Epithelial cell of esophagus (primary cell): ENCODE data around the gene LRIG1.

ENCODE experiments used
- DNase-seq: peaks from one replicate; pipeline ENCODE4 v3.0.0; 2010; ENCODE audit warnings: low read depth
- H3K4me3 ChIP-seq: 2 replicates; pipeline ENCODE4 v1.5.1; 2011; ENCODE audit warnings: mild to moderate bottlenecking, low read length, control low read depth
- TF ChIP-seq, protein P1 (sequence below): IDR thresholded peaks from 2 replicates; pipeline ENCODE4 v1.5.1; 2011; ENCODE audit warnings: low read depth, mild to moderate bottlenecking, low read length, control low read depth, inconsistent platforms; ENCODE audit not compliant: insufficient read depth; ENCODE audit errors: missing control alignments

Gene LRIG1

DNA sequence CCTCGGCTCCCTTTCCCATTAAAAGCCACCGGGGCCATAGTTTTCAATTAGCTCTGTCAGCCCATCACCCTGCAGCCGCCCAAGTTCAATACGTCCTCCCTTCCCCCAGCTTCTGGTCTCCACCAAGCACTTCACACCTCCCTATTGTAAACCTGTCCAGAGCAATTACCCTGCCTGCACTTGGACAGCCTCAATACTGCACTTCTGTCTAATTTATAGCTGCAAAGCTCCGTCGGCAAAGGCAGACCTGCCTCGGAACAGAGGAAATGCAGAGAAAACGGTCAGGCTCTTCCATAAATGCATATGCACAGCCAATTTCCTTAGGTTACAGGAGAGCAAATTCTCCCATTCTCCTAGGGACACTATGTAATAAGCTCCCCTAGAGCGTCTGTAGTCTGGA lies 21.9 kb downstream of the LRIG1 start:
- H3K4me3 ChIP-seq, result no peak overlapping the region
- no peak for DNase-seq
- TF ChIP-seq, protein P1, sequence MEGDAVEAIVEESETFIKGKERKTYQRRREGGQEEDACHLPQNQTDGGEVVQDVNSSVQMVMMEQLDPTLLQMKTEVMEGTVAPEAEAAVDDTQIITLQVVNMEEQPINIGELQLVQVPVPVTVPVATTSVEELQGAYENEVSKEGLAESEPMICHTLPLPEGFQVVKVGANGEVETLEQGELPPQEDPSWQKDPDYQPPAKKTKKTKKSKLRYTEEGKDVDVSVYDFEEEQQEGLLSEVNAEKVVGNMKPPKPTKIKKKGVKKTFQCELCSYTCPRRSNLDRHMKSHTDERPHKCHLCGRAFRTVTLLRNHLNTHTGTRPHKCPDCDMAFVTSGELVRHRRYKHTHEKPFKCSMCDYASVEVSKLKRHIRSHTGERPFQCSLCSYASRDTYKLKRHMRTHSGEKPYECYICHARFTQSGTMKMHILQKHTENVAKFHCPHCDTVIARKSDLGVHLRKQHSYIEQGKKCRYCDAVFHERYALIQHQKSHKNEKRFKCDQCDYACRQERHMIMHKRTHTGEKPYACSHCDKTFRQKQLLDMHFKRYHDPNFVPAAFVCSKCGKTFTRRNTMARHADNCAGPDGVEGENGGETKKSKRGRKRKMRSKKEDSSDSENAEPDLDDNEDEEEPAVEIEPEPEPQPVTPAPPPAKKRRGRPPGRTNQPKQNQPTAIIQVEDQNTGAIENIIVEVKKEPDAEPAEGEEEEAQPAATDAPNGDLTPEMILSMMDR, result no peak

DNA sequence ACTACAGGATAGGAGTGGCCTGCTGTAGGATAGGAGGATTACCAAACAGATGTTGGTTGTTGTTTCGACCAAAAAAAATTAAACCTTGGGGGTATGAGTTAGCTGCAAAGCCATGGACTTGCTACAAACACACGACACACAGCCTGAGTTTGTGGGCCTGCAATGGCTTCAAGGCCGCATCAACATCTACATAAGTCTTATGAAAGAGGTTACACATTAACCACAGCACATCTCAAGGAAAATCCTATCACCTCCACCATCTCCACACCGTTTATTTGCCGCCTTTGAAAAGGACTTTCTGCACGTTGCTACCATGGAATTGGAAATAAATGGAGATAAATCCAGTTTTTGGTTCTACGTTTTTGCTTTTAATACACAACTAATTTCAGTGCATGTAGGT lies 23.0 kb downstream of the LRIG1 start:
- TF ChIP-seq, protein P1, result no peak
- no peak for DNase-seq
- H3K4me3 ChIP-seq, result no peak overlapping the region

DNA sequence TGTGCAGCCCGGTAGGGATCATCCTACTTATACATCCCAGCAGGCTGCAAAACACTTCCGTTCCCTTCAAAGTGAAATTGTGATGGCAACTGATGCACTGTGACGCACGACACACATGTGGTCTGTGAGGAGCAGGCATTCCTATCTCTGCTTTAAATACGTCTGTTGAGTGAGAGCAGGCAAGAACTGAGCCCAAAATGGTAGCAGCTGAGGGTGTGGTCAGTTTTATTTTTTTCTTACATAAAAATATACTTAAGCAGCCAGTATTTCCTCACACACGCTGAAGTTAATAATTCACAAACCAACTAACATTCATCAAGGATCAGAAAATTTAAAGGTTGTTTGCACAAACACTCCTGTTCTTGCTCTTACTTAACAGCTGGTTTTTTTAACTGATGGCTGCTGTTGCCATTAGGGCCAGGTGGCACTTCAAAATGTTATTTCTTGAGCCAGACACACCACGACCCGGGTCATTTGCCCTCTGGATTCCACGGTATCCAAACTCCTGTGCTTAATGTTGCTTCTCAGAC lies 23.9 kb downstream of the LRIG1 start:
- no peak overlapping the region for H3K4me3 ChIP-seq
- no peak for DNase-seq
- TF ChIP-seq, protein P1, result no peak

DNA sequence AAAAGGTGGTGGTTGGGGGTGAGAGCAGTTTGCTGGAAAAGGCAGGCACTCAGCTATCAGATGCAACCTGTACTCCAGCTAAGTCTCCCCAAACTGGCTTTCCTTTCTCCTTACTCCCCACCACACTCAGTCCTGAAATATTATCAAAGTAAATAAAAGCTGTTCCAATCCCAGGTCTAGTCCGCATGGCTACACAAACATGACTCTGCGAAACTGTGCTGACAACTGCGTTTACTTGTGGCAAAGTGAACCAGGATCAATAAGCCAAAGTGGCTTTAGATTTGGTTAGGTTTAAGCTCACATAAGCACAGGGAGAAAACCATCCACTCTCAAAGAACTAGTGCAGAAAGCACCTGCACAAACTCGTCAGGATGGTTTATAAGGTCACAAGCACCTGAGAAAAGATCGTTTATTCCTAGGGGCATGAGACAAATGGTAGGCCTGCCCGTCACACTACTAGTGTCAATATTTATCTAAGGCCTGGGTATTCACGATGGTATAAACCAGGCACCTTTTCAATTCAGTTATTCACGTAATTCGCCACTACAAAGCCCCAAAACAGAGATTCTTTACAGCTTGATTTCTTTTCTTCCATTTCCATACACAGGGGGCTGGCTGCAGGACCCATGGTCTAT lies 25.3 kb downstream of the LRIG1 start:
- no peak for DNase-seq
- H3K4me3 ChIP-seq, result no peak overlapping the region
- TF ChIP-seq, protein P1, result no peak

DNA sequence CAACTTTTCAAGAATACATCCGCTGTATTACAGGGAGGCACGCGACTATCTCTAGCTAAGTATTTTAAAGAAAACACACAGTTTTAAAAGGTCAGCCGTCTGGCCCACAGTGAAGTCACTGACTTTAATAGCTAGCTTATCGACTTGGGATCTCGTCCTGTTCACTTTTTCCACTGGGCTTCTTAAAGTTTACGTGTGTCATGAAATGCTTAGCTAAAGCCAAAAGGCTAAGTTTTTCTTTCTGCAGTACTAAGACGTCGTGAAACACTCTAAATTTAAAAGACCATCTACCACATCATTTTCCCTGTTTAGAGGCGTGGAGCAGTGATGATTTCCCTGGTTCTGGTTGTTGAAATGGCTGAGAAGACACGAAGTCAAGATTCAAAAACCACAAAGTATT lies 27.1 kb downstream of the LRIG1 start:
- no peak overlapping the region for H3K4me3 ChIP-seq
- TF ChIP-seq, protein P1, result no peak
- DNase-seq, result no peak

DNA sequence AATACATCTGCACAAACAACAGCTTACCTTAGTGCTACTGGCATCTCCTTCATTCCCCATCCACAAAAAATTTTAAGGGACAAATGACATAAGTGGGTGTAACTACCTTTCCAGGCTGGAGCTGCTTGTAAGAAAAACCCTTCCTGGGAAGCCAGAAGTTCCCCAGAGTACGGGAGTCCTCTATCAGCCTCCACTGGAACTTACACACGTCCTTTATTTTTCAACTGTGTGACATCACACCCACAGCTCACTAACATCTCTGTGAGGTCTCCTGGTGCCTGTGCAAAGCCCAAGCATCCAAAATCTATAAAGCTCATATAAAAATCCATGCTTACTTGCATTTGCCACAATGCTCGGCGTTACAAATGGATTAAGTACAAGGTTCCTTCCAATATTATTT lies 27.6 kb downstream of the LRIG1 start:
- H3K4me3 ChIP-seq, result no peak overlapping the region
- no peak for DNase-seq
- TF ChIP-seq, protein P1, result no peak
